ENCODE results near the gene ANKRD11.

Gene ANKRD11

DNA sequence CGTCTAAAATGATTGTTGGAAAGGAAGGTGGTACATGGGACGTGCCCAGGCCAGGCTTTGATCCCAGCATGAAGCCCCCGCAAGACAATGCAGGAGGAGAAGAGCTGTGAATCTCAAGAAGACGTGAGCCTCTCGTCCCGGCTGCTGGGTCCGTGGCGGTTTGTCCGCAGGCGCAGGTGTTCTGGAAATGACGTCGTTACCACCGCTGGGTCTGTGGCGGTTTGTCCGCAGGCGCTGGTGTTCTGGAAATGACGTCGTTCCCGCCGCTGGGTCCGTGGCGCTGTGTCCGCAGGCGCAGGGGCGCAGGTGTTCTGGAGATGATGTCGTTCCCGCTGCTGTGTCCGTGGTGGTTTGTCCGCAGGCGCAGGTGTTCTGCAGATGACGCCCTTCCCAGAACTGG is 31.9 kb upstream of the ANKRD11 start:
- no peak for DNase-seq (ENCODE audit: low read depth)
- TF ChIP-seq, protein P1, sequence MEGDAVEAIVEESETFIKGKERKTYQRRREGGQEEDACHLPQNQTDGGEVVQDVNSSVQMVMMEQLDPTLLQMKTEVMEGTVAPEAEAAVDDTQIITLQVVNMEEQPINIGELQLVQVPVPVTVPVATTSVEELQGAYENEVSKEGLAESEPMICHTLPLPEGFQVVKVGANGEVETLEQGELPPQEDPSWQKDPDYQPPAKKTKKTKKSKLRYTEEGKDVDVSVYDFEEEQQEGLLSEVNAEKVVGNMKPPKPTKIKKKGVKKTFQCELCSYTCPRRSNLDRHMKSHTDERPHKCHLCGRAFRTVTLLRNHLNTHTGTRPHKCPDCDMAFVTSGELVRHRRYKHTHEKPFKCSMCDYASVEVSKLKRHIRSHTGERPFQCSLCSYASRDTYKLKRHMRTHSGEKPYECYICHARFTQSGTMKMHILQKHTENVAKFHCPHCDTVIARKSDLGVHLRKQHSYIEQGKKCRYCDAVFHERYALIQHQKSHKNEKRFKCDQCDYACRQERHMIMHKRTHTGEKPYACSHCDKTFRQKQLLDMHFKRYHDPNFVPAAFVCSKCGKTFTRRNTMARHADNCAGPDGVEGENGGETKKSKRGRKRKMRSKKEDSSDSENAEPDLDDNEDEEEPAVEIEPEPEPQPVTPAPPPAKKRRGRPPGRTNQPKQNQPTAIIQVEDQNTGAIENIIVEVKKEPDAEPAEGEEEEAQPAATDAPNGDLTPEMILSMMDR (IDR thresholded peaks at IDR 0.05; ENCODE audit: control insufficient read depth, extremely low read depth, insufficient read depth): no peak

DNA sequence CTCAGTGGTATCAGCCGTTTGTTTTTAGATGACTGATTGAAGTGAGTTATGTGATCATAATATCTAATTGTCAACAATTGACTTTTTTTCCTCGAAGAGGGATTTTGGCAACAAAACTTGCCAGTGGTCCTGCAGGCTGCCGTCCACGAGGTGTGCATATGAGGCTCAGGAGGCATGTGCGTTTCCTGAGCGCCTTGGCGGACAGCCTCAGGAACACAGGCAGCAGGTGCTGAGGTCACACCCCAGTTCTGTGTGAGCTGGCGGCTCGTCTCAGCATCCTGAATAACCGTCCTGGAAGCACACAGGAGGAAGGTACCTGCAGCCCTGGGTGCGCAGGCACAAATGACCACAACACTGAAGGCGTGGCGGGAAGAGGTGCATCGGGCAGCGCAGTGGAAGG is 29.5 kb upstream of the ANKRD11 start:
- TF ChIP-seq, protein P1 (IDR thresholded peaks at IDR 0.05; ENCODE audit: control insufficient read depth, extremely low read depth, insufficient read depth): no peak
- DNase-seq (ENCODE audit: low read depth): no peak
- no peak overlapping the region for H3K4me3 ChIP-seq (ENCODE audit: low read depth, low read length)

More for the DNA sequence above, 31.9 kb upstream of the ANKRD11 start:
- no peak overlapping the region for H3K4me3 ChIP-seq (ENCODE audit: low read depth, low read length)

DNA sequence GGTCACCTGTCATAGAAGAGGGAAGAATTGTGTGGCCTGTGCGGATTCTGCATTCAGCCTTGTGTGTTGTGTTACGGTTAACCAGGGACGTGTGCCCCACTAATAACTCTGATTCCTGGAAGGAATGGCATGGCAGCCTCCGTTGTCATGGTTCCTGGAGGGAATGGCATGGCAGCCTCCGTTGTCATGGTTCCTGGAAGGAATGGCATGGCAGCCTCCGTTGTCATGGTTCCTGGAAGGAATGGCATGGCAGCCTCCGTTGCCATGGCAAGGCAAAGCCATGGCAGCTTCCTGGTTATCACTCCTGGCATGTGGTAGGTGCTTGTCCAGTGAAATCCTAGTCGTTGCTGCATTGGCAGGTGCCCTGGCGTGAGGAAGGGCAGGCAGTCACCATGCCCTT is 26.8 kb upstream of the ANKRD11 start:
- no peak overlapping the region for H3K4me3 ChIP-seq (ENCODE audit: low read depth, low read length)
- TF ChIP-seq, protein P1 (IDR thresholded peaks at IDR 0.05; ENCODE audit: control insufficient read depth, extremely low read depth, insufficient read depth): no peak
- DNase-seq (ENCODE audit: low read depth): no peak

DNA sequence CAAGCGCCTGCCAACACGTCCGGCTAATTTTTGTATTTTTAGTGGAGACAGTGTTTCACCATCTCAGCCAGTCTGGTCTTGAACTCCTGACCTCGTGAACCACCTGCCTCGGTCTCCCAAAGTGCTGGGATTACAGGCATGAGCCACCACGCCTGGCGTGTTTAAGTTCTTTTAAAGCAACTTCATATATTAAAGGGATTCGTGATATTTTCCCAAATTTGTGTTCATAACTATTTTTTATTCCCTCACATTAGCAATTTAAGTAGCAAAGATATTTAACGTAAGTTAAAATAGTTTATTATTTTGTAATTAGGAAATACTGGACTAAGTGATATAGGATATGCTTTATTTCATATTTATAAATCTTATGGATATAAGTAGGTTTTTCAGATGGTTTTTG is 22.1 kb upstream of the ANKRD11 start:
- TF ChIP-seq, protein P1 (IDR thresholded peaks at IDR 0.05; ENCODE audit: control insufficient read depth, extremely low read depth, insufficient read depth): no peak
- no peak overlapping the region for H3K4me3 ChIP-seq (ENCODE audit: low read depth, low read length)
- DNase-seq (ENCODE audit: low read depth): no peak

DNA sequence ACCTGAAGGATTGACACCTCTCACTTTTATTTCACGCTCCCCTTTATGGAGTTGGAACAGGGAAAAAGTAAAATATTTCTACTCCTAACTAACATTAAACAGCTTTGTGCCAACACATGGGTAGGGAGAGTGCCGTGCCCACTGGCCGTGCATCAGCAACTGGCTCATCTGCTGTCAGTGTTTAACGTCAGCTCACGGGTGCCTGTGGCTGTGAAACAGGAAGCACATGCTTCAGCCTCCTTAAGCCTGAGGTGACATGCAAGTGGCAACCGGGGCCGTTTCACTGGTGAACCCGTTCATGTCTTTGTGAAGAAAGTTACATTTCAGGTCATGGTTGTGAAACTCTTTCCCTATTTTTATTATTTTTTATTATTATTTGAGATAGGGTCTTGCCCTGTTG is 21.0 kb upstream of the ANKRD11 start:
- no peak for DNase-seq (ENCODE audit: low read depth)
- H3K4me3 ChIP-seq (ENCODE audit: low read depth, low read length): no peak overlapping the region
- TF ChIP-seq, protein P1 (IDR thresholded peaks at IDR 0.05; ENCODE audit: control insufficient read depth, extremely low read depth, insufficient read depth): no peak

DNA sequence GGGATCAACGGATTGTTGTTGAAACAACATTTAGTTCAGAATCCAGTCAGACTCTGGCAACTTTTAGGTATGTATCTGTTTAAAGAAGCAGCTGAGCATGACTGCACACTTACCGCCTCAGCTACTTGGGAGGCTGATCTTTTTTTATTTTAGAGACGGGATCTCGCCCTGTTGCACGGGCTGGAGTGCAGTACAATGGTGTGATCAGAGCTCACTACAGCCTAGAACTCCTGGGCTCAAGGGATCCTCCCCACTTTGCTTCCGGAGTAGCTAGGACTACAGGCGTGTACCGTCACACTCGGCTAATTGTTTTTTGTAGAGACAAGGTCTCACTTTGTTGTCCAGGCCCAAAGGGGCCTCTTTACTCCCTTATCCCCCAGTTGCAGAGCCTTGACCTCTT is 20.2 kb upstream of the ANKRD11 start:
- H3K4me3 ChIP-seq (ENCODE audit: low read depth, low read length): no peak overlapping the region
- TF ChIP-seq, protein P1 (IDR thresholded peaks at IDR 0.05; ENCODE audit: control insufficient read depth, extremely low read depth, insufficient read depth): no peak

DNA sequence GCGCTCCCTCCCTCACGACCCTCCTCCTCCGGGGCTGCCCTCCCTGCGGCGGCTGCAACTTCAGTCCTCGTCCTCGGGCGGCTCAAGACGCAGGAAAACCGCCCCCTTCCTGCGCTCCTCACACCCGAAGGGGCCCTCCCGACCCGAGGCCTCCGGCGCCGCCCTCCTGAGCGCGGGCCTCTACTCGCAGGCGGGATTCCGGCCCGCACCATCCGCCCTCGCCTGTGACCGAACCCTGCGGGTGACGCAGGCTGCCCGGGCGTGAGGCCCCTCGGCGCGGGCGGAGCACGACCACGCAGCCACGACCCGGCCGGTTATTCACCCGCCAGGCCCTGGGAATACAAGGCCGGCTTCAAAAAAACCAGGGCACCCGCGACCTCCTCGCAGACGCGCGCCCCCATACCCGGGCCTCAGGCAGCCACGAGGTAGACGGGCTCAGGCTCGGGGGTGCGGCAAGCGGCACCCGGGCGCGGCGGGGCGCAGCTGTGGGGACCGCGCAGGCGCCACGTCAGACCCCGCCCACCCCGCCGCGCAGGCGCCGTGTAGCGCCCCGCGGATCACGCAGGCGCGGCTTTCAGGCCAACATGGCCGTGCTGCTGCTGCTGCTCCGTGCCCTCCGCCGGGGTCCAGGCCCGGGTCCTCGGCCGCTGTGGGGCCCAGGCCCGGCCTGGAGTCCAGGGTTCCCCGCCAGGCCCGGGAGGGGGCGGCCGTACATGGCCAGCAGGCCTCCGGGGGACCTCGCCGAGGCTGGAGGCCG is 17.7 kb upstream of the ANKRD11 start, which contains the start of gene SPG7:
Gene SPG7 (plus strand): TSS at position 570 of the 757 bp plus-strand sequence. CDS start 15 bp downstream, at position 585.
- TF ChIP-seq, protein P1 (IDR thresholded peaks at IDR 0.05; ENCODE audit: control insufficient read depth, extremely low read depth, insufficient read depth): no peak

More for the DNA sequence above, 20.2 kb upstream of the ANKRD11 start:
- DNase-seq (ENCODE audit: low read depth): no peak

More for the DNA sequence above, 17.7 kb upstream of the ANKRD11 start, which contains the start of gene SPG7:
- no peak for DNase-seq (ENCODE audit: low read depth)
- peak within 1 kb of the TSS; percentile 92 for H3K4me3 ChIP-seq (ENCODE audit: low read depth, low read length)

Measured in LNCaP clone FGC (cell line).